Heart right ventricle (tissue), 16 donors: Measurements from ENCODE around the gene ADAM23. TPM values are rescaled to one million over a fixed set of nuclear protein-coding genes. Genes with fewer than 3 reads are reported as not detected.

ENCODE experiments used
- ATAC-seq, 8 donors: fragments of 200-7000 bp; cut with Tn5 transposase; one replicate each; pipeline ENCODE4 v1.9.1; 2020; ENCODE audit warnings: mild to moderate bottlenecking in 8 of 8, moderate library complexity in 8 of 8, moderate number of reproducible peaks in 1 of 8
- DNase-seq, 2 donors: peaks; one replicate each; pipeline ENCODE4 v3.0.0-alpha.2; 2020
- H3K27ac ChIP-seq, 10 donors: fragments of 200-600 bp; sonication (generic) in 2 of 10; one replicate each; pipeline versions ENCODE4 v1.5.0 to v1.8.0; 2020 to 2022; ENCODE audit warnings: mild to moderate bottlenecking in 3 of 10
- H3K27me3 ChIP-seq, 7 donors: fragments of 200-600 bp; one replicate each; pipeline ENCODE4 v1.8.0; 2021 to 2022; ENCODE audit warnings: mild to moderate bottlenecking in 2 of 7
- H3K36me3 ChIP-seq, 9 donors: fragments of 200-600 bp; sonication (generic) in 1 of 9; one replicate each; pipeline versions ENCODE4 v1.5.0 to v1.8.0; 2020 to 2022; ENCODE audit warnings: mild to moderate bottlenecking in 2 of 9
- H3K4me1 ChIP-seq, 9 donors: fragments of 200-600 bp; sonication (generic) in 1 of 9; one replicate each; pipeline versions ENCODE4 v1.5.0 to v1.8.0; 2020 to 2022; ENCODE audit warnings: mild to moderate bottlenecking in 4 of 9
- H3K4me3 ChIP-seq, 10 donors: fragments of 200-600 bp; sonication (generic) in 2 of 10; one replicate each; pipeline versions ENCODE4 v1.5.0 to v1.8.0; 2020 to 2022; ENCODE audit warnings: mild to moderate bottlenecking in 7 of 10, moderate library complexity in 2 of 10
- H3K9me3 ChIP-seq, 11 donors: fragments of 200-600 bp in 10 of 11; sonication (generic) in 2 of 11; one replicate each; pipeline versions ENCODE4 v1.5.0 to v1.8.0; 2013 to 2022; ENCODE audit warnings: mild to moderate bottlenecking in 2 of 11, control low read depth in 1 of 11, moderate library complexity in 1 of 11
- CTCF ChIP-seq, 9 donors: fragments of 200-600 bp; sonication (generic) in 2 of 9; IDR thresholded peaks; one replicate each; pipeline versions ENCODE4 v1.5.0 to v1.8.0; 2021 to 2022; ENCODE audit warnings: antibody characterized with exemption in 9 of 9, mild to moderate bottlenecking in 5 of 9, moderate library complexity in 1 of 9
- WGBS, 2 donors: extraction: QIAGEN DNeasy Blood & Tissue Kit; methylation state at CpG; one replicate each; pipeline ENCODE4 v1.1.7; 2013; ENCODE audit warnings: inconsistent platforms in 1 of 2; 5-methylcytosine and 5-hydroxymethylcytosine counted together
- intact Hi-C, 10 donors: fragments of 100-400 bp; cut with DNase I; formaldehyde crosslinking; loops; one replicate each; pipeline versions ENCODE4 v1.11.1 to v1.14.2; 2022
- polyA plus RNA-seq, 2 donors: library from polyadenylated mRNA; stranded (reverse); fragments of 200-250 nt; gene quantifications; one replicate each; pipeline ENCODE4 v1.2.3, GENCODE V29; 2013
- total RNA-seq, 10 donors: library from RNA; stranded (reverse); fragmentation: NEBNext Ultra II Directional in 3 of 10; extraction: Animal tissue kit (Norgen Biotek cat#: 25700) in 3 of 10; gene quantifications; one replicate each; pipeline versions ENCODE4 v1.2.1 to v1.2.4, GENCODE V29; 2021 to 2023
- donor health status: Arrhythmogenic right ventricular cardiomyopathy.
- donor health status: ischemic (EF 13 %, LVEDD 7.1; RV severe dilation, severe dysfunction).
- donor health status: healthy with polysubstance abuse.
- donor health status: DM: no; HTN: yes; CAD: no.
- donor health status: DM: no; HTN: no; CAD: no.
- donor health status: ischemic (EF 25% LVEDD 6.9; RV normal size, moderate dysfunction).
- donor health status: ischemic (EF 25% LVEDD 5.7; RV mildly dilated, moderate dysfunction).
- donor health status: healthy.
- donor health status: DM: yes; HTN: yes; CAD: no.
- donor health status: Ischemic cardiomyopathy.
- donor health status: ischemic (EF 35%, LVEDD 5.7; RV mildly dilated, moderate dysfunction).
- donor health status: nonischemic (EF 11% LVEDD 7.7; RV severe dilation, severe dysfunction).
- donor health status: DM: yes; HTN: yes; CAD: no.
- donor health status: PGD.
- donor health status: ischemic (EF 29% LVEDD 5.4; RV normal size, mild dysfunction).
- donor health status: nonischemic (EF 23%, LVEDD 6.1; RV moderate dilation, normal function).

Gene ADAM23
- total and polyA plus RNA-seq, 12 donors = 11.9 to 101 (median 66.2) TPM

DNA sequence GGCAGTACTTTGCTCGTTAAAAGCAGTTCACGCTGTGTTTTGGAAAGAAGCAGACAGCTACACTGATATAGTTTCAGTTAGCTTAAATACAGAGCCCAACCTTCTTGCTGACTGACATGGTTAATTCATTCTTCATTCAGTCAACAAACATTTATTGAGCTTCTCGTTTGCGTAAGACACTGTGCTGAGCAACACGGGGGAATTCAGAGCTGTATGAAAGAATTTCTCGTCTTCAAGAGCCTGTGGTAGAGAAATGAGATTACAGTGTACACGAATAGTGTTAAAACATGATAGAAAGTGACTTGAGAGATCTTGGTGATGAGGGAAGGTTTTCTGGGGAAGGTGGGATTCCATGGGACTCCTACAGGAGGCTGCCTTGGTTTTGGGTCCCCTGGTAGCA, 44.7 kb downstream of the ADAM23 start:
- no peak for ATAC-seq
- 75 to 78% methylated on average over 7 of the region's 7 CpGs for WGBS, 2 donors
- intact Hi-C loops = no loop called here
- peak overlapping the region in 1 of 10 donors; percentile 10 for H3K27ac ChIP-seq
- H3K4me3 ChIP-seq = no peak overlapping the region
- H3K36me3 ChIP-seq = peaks cover 0 to 8% (median 0%) of the 10 kb centered on the region in 9 donors
- peaks cover 0 to 4% (median 0%) of the 10 kb centered on the region in 11 donors for H3K9me3 ChIP-seq
- TF ChIP-seq CTCF (IDR thresholded peaks at IDR 0.05) = no peak
- no peaks in the 10 kb centered on the region for H3K27me3 ChIP-seq
- no peak for DNase-seq
- peaks cover 0 to 10% (median 0%) of the 10 kb centered on the region in 9 donors for H3K4me1 ChIP-seq

DNA sequence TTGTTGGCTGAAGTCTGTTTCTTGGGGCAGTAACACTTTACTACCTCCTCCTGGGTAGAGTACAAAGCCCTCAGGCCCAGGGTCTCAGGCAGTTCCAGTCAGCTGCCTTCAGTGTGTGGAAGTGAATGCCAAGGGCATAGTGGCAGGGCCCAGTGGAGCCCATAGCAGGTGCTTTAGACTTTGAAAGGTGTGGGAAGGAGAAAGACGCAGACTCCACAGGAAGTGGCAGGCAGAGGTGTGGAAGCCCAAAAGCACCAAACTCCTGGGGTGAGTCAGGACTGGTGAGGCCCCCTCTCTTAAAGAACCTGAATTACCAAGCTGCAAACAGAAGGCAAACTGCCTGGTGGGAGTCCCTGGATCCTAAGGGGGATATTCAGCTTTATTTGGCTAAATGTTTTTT, 45.3 kb downstream of the ADAM23 start:
- 80 to 83% methylated on average over 1 of the region's 1 CpG for WGBS, 2 donors
- H3K36me3 ChIP-seq = peaks cover 0 to 8% (median 0%) of the 10 kb centered on the region in 9 donors
- H3K4me3 ChIP-seq = no peak overlapping the region
- H3K27me3 ChIP-seq = no peaks in the 10 kb centered on the region
- peaks cover 0 to 4% (median 0%) of the 10 kb centered on the region in 11 donors for H3K9me3 ChIP-seq
- intact Hi-C loops = no loop called here
- peaks cover 0 to 6% (median 0%) of the 10 kb centered on the region in 9 donors for H3K4me1 ChIP-seq
- TF ChIP-seq CTCF (IDR thresholded peaks at IDR 0.05) = no peak
- ATAC-seq = peak in 4 of 8 donors; percentile 21 to 39 (median 36)
- H3K27ac ChIP-seq = peak overlapping the region in 1 of 10 donors; percentile 10
- no peak for DNase-seq

DNA sequence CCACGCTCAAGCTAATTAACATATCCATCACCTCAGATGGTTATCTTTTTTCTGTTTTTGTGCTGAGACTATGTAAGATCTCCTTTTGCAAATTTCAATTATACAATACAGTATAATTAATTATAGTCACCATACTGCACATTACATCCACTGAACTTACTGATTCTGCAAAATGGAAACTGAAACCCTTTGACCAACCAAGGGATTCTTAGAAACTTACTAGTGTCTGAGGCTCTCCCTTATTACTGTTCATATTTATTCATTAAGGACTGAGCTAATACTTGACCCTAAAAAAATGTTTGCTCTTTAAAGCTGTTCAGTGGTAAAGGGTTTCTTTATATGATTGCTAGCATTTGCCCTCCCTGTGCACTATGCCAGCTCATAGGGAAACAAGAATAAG, 50.7 kb downstream of the ADAM23 start:
- no peak overlapping the region for H3K27ac ChIP-seq
- peaks cover 0 to 8% (median 0%) of the 10 kb centered on the region in 9 donors for H3K36me3 ChIP-seq
- no peak for ATAC-seq
- intact Hi-C loops = no loop called here
- H3K4me3 ChIP-seq = no peak overlapping the region
- no peak for TF ChIP-seq CTCF (IDR thresholded peaks at IDR 0.05)
- H3K4me1 ChIP-seq = no peaks in the 10 kb centered on the region
- 83 to 92% methylated on average over 1 of the region's 1 CpG for WGBS, 2 donors
- H3K9me3 ChIP-seq = peaks cover 0 to 4% (median 0%) of the 10 kb centered on the region in 11 donors
- no peaks in the 10 kb centered on the region for H3K27me3 ChIP-seq
- DNase-seq = no peak

DNA sequence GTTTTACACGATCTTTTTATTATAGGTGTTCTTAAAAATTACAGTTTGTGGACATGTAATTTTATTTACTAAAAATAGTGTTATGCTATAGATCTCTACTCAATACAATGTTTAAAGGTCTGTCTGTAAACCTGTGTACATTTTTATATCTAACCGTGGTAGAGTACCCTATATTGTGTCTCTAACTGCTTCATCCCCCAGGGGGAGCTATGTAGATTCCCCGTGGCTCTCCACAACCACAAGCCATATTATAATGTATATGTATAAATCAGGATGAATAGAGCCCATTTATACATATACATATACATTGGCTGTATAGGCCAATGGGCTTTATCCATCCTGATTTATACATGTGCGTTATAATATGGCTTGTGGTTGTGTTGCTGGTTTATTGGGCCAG, 59.4 kb downstream of the ADAM23 start:
- Histone ChIP-seq H3K27me3 (no peaks in the 10 kb centered on the region), H3K4me3 (no peak overlapping the region), H3K4me1 (peaks cover 0 to 12% (median 8%) of the 10 kb centered on the region in 9 donors), H3K36me3 (no peaks in the 10 kb centered on the region), H3K27ac (no peak overlapping the region), H3K9me3 (no peaks in the 10 kb centered on the region)
- ATAC-seq (no peak), DNase-seq (no peak)
- intact Hi-C loops = no loop called here
- TF ChIP-seq CTCF (IDR thresholded peaks at IDR 0.05) = no peak
- 82 to 83% methylated on average over 4 of the region's 4 CpGs for WGBS, 2 donors
